ENCODE results near the gene UBE2D2. TPM values are rescaled to one million over a fixed set of nuclear protein-coding genes. Genes with fewer than 3 reads are reported as not detected.

The UBE2D2 gene
- total and polyA plus RNA-seq, 9 donors = 66.8 to 230 (median 117) TPM

- peak in 2 of 5 donors; percentile 28 to 32 for DNase-seq
- TF ChIP-seq POLR2A (IDR thresholded peaks at IDR 0.05) (no peak), EP300 (IDR thresholded peaks at IDR 0.05) (no peak), CTCF (IDR thresholded peaks at IDR 0.05) (no peak)
- no peaks in the 10 kb centered on the region for H3K27me3 ChIP-seq
Observed at GRCh38 chr5:139639619-139640380, 78.7 kb downstream of the UBE2D2 start.

GRCh38 chr5:139640421-139641115 lies 79.4 kb downstream of the UBE2D2 start:
- Histone ChIP-seq H3K36me3 (no peaks in the 10 kb centered on the region), H3K9me3 (no peaks in the 10 kb centered on the region), H3K4me1 (ENCODE audit: insufficient read depth) (peaks cover 8% of the 10 kb centered on the region), H3K4me3 (no peak overlapping the region), H3K27ac (no peak overlapping the region), H3K27me3 (no peaks in the 10 kb centered on the region)
- peak in 1 of 5 donors; percentile 13 for DNase-seq
- intact Hi-C loops (cut with DNase I) = no loop called here
- no peak for TF ChIP-seq EP300 (IDR thresholded peaks at IDR 0.05)
- no peak for TF ChIP-seq CTCF (IDR thresholded peaks at IDR 0.05)
- no peak for TF ChIP-seq POLR2A (IDR thresholded peaks at IDR 0.05)
- 69 to 78% (median 76%) methylated on average over 13 of the region's 13 CpGs for WGBS, 3 donors

More at GRCh38 chr5:139639619-139640380, 78.7 kb downstream of the UBE2D2 start:
- H3K36me3 ChIP-seq = no peaks in the 10 kb centered on the region
- no peaks in the 10 kb centered on the region for H3K9me3 ChIP-seq
- H3K4me3 ChIP-seq = no peak overlapping the region
- WGBS, 3 donors = 62 to 70% (median 66%) methylated on average over 11 of the region's 11 CpGs
- no peak overlapping the region for H3K27ac ChIP-seq
- intact Hi-C loops (cut with DNase I) = loop anchor here in 3 of 4 donors (5.0 to 10.0 kb wide), 4 partner anchors 45 to 217 kb away; no protein-coding TSS in a partner anchor
- H3K4me1 ChIP-seq (ENCODE audit: insufficient read depth) = peaks cover 8% of the 10 kb centered on the region

GRCh38 chr5:139641116-139642080 lies 80.3 kb downstream of the UBE2D2 start:
- Histone ChIP-seq H3K9me3 (no peaks in the 10 kb centered on the region), H3K27me3 (no peaks in the 10 kb centered on the region), H3K4me3 (no peak overlapping the region), H3K27ac (no peak overlapping the region), H3K36me3 (no peaks in the 10 kb centered on the region), H3K4me1 (ENCODE audit: insufficient read depth) (peaks cover 5% of the 10 kb centered on the region)
- TF ChIP-seq EP300 (IDR thresholded peaks at IDR 0.05) (no peak), CTCF (IDR thresholded peaks at IDR 0.05) (no peak), POLR2A (IDR thresholded peaks at IDR 0.05) (no peak)
- intact Hi-C loops (cut with DNase I) = no loop called here
- peak in 1 of 5 donors; percentile 8 for DNase-seq
- 82 to 89% (median 84%) methylated on average over 6 of the region's 6 CpGs for WGBS, 3 donors

- 26 to 41% (median 29%) methylated on average over 7 of the region's 7 CpGs for WGBS, 3 donors
- TF ChIP-seq POLR2A (IDR thresholded peaks at IDR 0.05) (no peak), EP300 (IDR thresholded peaks at IDR 0.05) (no peak), CTCF (IDR thresholded peaks at IDR 0.05) (no peak)
- no peaks in the 10 kb centered on the region for H3K9me3 ChIP-seq
- DNase-seq = peak in 1 of 5 donors; percentile 11
- H3K4me1 ChIP-seq (ENCODE audit: insufficient read depth) = peaks cover 4% of the 10 kb centered on the region
- H3K27me3 ChIP-seq = no peaks in the 10 kb centered on the region
- H3K4me3 ChIP-seq = no peak overlapping the region
- intact Hi-C loops (cut with DNase I) = no loop called here
- H3K36me3 ChIP-seq = no peaks in the 10 kb centered on the region
- no peak overlapping the region for H3K27ac ChIP-seq
Observed at GRCh38 chr5:139642213-139642612, 81.1 kb downstream of the UBE2D2 start.

Measured in ovary (tissue), 9 donors.